GM18520 (cell line): ENCODE results near the gene ZNF273.
"Not testable (repeated sequence)": the region's sequence is repeated elsewhere in the genome, so short reads cannot be mapped to it uniquely, and the experiment has no call there.

ENCODE experiments used
- ATAC-seq: cut with Tn5 transposase; IDR thresholded peaks from one replicate; pipeline ENCODE4 v1.9.1; 2021; ENCODE audit not compliant: unreplicated experiment

ZNF273 gene

GRCh38 chr7:64888901-64889685 lies 14.0 kb upstream of the ZNF273 start:
- no peak for ATAC-seq

- no peak for ATAC-seq
These were observed 13.3 kb upstream of the ZNF273 start for GRCh38 chr7:64889686-64890162.

- ATAC-seq = not testable (repeated sequence)
These were observed 12.8 kb upstream of the ZNF273 start for GRCh38 chr7:64890273-64890672.

- no peak for ATAC-seq
These were observed 12.2 kb upstream of the ZNF273 start for GRCh38 chr7:64890761-64891362.

GRCh38 chr7:64891363-64892081 lies 11.6 kb upstream of the ZNF273 start:
- ATAC-seq = not testable (repeated sequence)

- ATAC-seq = no peak
These were observed 11.0 kb upstream of the ZNF273 start for GRCh38 chr7:64892116-64892515.

- no peak for ATAC-seq
These were observed 10.3 kb upstream of the ZNF273 start for GRCh38 chr7:64892666-64893309.

- no peak for ATAC-seq
These were observed 9.7 kb upstream of the ZNF273 start for GRCh38 chr7:64893401-64893800.

GRCh38 chr7:64902461-64902805 lies 640 bp upstream of the ZNF273 start:
- not testable (repeated sequence) for ATAC-seq

- no peak for ATAC-seq
These were observed 935 bp downstream of the ZNF273 start for GRCh38 chr7:64904008-64904407.

GRCh38 chr7:64905133-64905532 lies 2.1 kb downstream of the ZNF273 start:
- no peak for ATAC-seq

- ATAC-seq = no peak
These were observed 2.5 kb downstream of the ZNF273 start for GRCh38 chr7:64905547-64905946.

GRCh38 chr7:64907641-64908326 lies 4.7 kb downstream of the ZNF273 start:
- ATAC-seq = no peak

- ATAC-seq = no peak
These were observed 5.3 kb downstream of the ZNF273 start for GRCh38 chr7:64908358-64908757.

GRCh38 chr7:64914557-64914956 lies 11.5 kb downstream of the ZNF273 start:
- no peak for ATAC-seq

- not testable (repeated sequence) for ATAC-seq
These were observed 12.2 kb downstream of the ZNF273 start for GRCh38 chr7:64915301-64915700.

GRCh38 chr7:64928252-64929187 lies 25.4 kb downstream of the ZNF273 start:
- ATAC-seq = not testable (repeated sequence)

GRCh38 chr7:64934478-64934877 lies 31.4 kb downstream of the ZNF273 start:
- no peak for ATAC-seq

- no peak for ATAC-seq
These were observed 35.5 kb downstream of the ZNF273 start for GRCh38 chr7:64938540-64938939.

GRCh38 chr7:64940021-64940420 lies 36.9 kb downstream of the ZNF273 start:
- not testable (repeated sequence) for ATAC-seq
